ENCODE measurements around the gene CUL4A. TPM values are rescaled to one million over a fixed set of nuclear protein-coding genes. Genes with fewer than 3 reads are reported as not detected.

The CUL4A gene
- total and polyA plus RNA-seq, 8 donors = 48.0 to 98.0 (median 87.5) TPM

DNA sequence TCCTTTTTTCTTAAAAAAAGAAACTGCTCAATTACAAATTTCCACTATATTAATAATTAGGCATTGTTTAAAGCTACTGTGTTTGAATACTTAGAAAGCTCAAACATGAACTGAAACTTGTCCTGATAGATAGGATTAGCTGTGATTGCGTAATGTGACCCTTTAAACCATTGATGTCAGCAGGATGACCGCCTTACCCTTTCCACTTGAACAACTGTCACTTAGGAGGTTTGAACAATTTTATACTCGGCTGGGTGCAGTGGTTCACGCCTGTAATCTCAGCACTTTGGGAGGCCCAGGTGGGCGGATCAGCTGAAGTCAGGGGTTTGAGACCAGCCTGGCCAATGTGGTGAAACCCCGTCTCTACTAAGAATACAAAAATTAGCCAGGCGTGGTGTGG lies 90.5 kb downstream of the CUL4A start:
- Histone ChIP-seq H3K4me1 (peaks cover 13 to 46% of the 10 kb centered on the region in 2 donors), H3K27ac (no peak overlapping the region), H3K36me3 (peaks cover 0 to 9% of the 10 kb centered on the region in 2 donors), H3K9me3 (no peaks in the 10 kb centered on the region), H3K27me3 (no peaks in the 10 kb centered on the region), H3K4me3 (peak overlapping the region in 1 of 2 donors; percentile 87)
- TF ChIP-seq, protein P1, sequence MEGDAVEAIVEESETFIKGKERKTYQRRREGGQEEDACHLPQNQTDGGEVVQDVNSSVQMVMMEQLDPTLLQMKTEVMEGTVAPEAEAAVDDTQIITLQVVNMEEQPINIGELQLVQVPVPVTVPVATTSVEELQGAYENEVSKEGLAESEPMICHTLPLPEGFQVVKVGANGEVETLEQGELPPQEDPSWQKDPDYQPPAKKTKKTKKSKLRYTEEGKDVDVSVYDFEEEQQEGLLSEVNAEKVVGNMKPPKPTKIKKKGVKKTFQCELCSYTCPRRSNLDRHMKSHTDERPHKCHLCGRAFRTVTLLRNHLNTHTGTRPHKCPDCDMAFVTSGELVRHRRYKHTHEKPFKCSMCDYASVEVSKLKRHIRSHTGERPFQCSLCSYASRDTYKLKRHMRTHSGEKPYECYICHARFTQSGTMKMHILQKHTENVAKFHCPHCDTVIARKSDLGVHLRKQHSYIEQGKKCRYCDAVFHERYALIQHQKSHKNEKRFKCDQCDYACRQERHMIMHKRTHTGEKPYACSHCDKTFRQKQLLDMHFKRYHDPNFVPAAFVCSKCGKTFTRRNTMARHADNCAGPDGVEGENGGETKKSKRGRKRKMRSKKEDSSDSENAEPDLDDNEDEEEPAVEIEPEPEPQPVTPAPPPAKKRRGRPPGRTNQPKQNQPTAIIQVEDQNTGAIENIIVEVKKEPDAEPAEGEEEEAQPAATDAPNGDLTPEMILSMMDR (IDR thresholded peaks at IDR 0.05) = no peak
- DNase-seq (no peak), ATAC-seq (no peak)
- intact Hi-C loops (cut with DNase I) = no loop called here

DNA sequence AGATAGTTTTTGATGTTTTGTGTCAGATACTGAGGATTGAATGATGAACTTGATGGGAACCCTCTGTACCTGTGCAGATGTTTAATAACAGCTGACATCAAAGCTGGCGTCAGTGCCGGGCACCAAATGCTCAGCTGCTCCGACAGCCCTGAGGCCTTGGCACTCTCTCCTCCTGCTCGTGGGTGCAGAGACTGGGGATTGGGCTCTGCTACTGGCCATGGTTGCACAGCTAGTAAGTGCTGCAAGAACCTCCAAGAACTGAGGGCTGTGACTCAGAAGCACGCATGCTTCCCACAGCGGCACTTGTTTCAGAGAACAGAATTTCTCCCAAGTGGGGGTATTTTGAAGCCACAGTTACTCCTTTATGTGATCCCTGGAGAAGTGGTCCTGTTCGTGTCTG lies 93.6 kb downstream of the CUL4A start:
- DNase-seq = no peak
- H3K4me1 ChIP-seq = peaks cover 6 to 31% of the 10 kb centered on the region in 2 donors
- no peak overlapping the region for H3K27ac ChIP-seq
- H3K9me3 ChIP-seq = no peaks in the 10 kb centered on the region
- H3K4me3 ChIP-seq = no peak overlapping the region
- TF ChIP-seq, protein P1 (IDR thresholded peaks at IDR 0.05) = no peak
- intact Hi-C loops (cut with DNase I) = no loop called here
- H3K36me3 ChIP-seq = peaks cover 0 to 28% of the 10 kb centered on the region in 2 donors
- no peak for ATAC-seq
- H3K27me3 ChIP-seq = no peaks in the 10 kb centered on the region

DNA sequence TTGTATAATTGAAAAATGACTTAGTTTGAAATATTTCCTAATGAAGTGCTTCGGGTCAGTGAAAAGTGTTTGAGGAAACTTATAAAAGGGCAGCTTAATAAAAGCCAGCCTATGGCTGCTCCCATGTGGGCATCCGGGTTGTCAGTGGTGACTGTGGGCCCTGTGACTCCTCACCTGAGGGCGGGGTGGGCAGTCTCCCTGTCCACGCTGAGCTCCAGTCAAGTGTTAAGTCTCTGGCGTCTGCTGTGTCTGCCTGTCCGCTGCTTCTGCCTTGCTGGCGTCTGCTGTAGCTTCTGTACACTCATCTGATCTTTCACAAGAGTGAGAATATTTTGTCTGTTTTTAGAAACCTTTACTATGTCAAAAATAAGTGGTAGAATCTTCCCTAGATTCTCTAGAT lies 94.7 kb downstream of the CUL4A start:
- DNase-seq (no peak), ATAC-seq (no peak)
- Histone ChIP-seq H3K27me3 (no peaks in the 10 kb centered on the region), H3K27ac (no peak overlapping the region), H3K9me3 (no peaks in the 10 kb centered on the region), H3K36me3 (peaks cover 0 to 37% of the 10 kb centered on the region in 2 donors), H3K4me3 (no peak overlapping the region), H3K4me1 (peaks cover 0 to 20% of the 10 kb centered on the region in 2 donors)
- TF ChIP-seq, protein P1 (IDR thresholded peaks at IDR 0.05) = no peak
- intact Hi-C loops (cut with DNase I) = no loop called here

DNA sequence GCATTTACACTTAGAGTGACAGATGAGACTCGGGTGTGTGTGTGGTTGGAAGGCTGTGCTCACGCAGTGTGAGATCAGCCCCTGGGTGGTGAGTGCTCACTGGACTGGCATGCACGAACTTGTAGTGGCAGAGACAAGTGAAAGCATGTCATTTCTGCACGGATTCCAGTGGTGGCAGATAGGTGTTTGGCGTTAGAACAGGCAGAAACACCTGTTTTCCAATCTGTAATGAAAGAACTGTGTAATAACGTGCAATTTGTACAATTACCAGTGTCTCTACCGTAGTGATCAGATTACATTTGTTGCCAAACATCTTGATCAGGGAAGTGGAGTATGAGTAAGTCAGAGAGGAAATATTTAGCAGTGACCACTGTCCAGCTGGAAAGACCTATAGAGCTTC lies 95.8 kb downstream of the CUL4A start:
- Histone ChIP-seq H3K27me3 (no peaks in the 10 kb centered on the region), H3K9me3 (no peaks in the 10 kb centered on the region), H3K27ac (no peak overlapping the region), H3K4me1 (peaks cover 0 to 9% of the 10 kb centered on the region in 2 donors), H3K4me3 (no peak overlapping the region), H3K36me3 (peaks cover 0 to 48% of the 10 kb centered on the region in 2 donors)
- no peak for DNase-seq
- intact Hi-C loops (cut with DNase I) = no loop called here
- ATAC-seq = no peak
- TF ChIP-seq, protein P1 (IDR thresholded peaks at IDR 0.05) = no peak

DNA sequence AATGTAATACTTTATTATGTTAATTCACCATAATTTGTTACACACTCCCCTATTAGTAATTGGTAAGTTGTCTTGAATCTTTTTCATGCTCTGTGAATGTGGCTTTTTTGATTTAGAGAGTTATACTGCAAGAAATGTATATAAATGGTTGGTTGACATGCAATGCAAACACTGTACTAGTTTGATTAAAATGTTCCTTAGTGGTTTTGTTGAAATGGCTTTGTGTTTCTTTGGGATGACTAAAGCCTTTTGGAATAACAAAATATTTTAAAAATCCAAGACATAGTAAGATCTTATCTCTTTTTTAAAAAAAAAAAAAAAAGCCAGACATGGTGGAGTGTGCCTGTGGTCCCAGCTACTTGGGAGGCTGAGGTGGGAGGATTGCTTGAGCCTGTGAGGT lies 98.1 kb downstream of the CUL4A start:
- H3K27me3 ChIP-seq = no peaks in the 10 kb centered on the region
- no peak overlapping the region for H3K4me3 ChIP-seq
- DNase-seq (no peak), ATAC-seq (no peak)
- TF ChIP-seq, protein P1 (IDR thresholded peaks at IDR 0.05) = no peak
- H3K27ac ChIP-seq = no peak overlapping the region
- no peaks in the 10 kb centered on the region for H3K4me1 ChIP-seq
- intact Hi-C loops (cut with DNase I) = no loop called here
- H3K36me3 ChIP-seq = peaks cover 0 to 70% of the 10 kb centered on the region in 2 donors
- no peaks in the 10 kb centered on the region for H3K9me3 ChIP-seq
